H9 (cell line): Measurements from ENCODE around the gene LASP1NB.

Experiments used
- DNase-seq: peaks from one replicate; pipeline ENCODE4 v3.0.0-alpha.2; 2017
- H2AFZ ChIP-seq: one replicate; pipeline ENCODE4 v1.6.1; 2013; ENCODE audit warnings: mild to moderate bottlenecking, low read length, control low read depth, moderate library complexity
- H2AK5ac ChIP-seq: 2 replicates; pipeline ENCODE4 v1.6.1; 2013; ENCODE audit warnings: low read length, control low read depth, mixed read lengths; ENCODE audit not compliant: insufficient read length
- H2BK120ac ChIP-seq: one replicate; pipeline ENCODE4 v1.6.1; 2013; ENCODE audit warnings: low read depth, mild to moderate bottlenecking, low read length, control low read depth, inconsistent platforms; ENCODE audit not compliant: poor library complexity, severe bottlenecking
- H2BK12ac ChIP-seq: 2 replicates; pipeline ENCODE4 v1.6.1; 2013; ENCODE audit warnings: low read length, control low read depth, mixed read lengths, low read depth; ENCODE audit not compliant: insufficient read length
- H2BK15ac ChIP-seq: 2 replicates; pipeline ENCODE4 v1.6.1; 2013; ENCODE audit warnings: low read depth, low read length, control low read depth
- H2BK20ac ChIP-seq: one replicate; pipeline ENCODE4 v1.6.1; 2013; ENCODE audit warnings: low read depth, mild to moderate bottlenecking, low read length, control low read depth, inconsistent platforms; ENCODE audit not compliant: poor library complexity, severe bottlenecking
- H2BK5ac ChIP-seq: 2 replicates; pipeline ENCODE4 v1.6.1; 2013; ENCODE audit warnings: low read length, control low read depth, mixed read lengths; ENCODE audit not compliant: insufficient read length
- H3K14ac ChIP-seq: 2 replicates; pipeline ENCODE4 v1.6.1; 2013; ENCODE audit warnings: low read length, control low read depth; ENCODE audit not compliant: insufficient read depth
- H3K18ac ChIP-seq: 2 replicates; pipeline ENCODE4 v1.6.1; 2013; ENCODE audit warnings: low read depth, mild to moderate bottlenecking, mixed read lengths, low read length, control low read depth; ENCODE audit not compliant: insufficient read length
- H3K23ac ChIP-seq: 2 replicates; pipeline ENCODE4 v1.6.1; 2013; ENCODE audit warnings: low read length, control low read depth, mixed read lengths, low read depth; ENCODE audit not compliant: insufficient read length
- H3K23me2 ChIP-seq: 2 replicates; pipeline ENCODE4 v1.6.1; 2013; ENCODE audit warnings: low read depth, mild to moderate bottlenecking, mixed read lengths, low read length, control low read depth; ENCODE audit not compliant: insufficient read length, poor library complexity, severe bottlenecking
- H3K27ac ChIP-seq: 2 replicates; pipeline ENCODE4 v1.5.1; 2013; ENCODE audit warnings: low read length, control low read depth, mixed read lengths, low read depth; ENCODE audit not compliant: insufficient read length
- H3K27me3 ChIP-seq: 2 replicates; pipeline ENCODE4 v1.6.1; 2013; ENCODE audit warnings: low read length, control low read depth, inconsistent platforms; ENCODE audit not compliant: insufficient read depth
- H3K4ac ChIP-seq: 2 replicates; pipeline ENCODE4 v1.6.1; 2013; ENCODE audit warnings: low read depth, mild to moderate bottlenecking, control low read depth, inconsistent platforms, low read length, moderate library complexity
- H3K4me1 ChIP-seq: 2 replicates; pipeline ENCODE4 v1.6.1; 2013; ENCODE audit warnings: low read length, control low read depth, inconsistent platforms; ENCODE audit not compliant: insufficient read depth
- H3K4me2 ChIP-seq: 2 replicates; pipeline ENCODE4 v1.6.1; 2013; ENCODE audit warnings: low read length, control low read depth, mixed read lengths; ENCODE audit not compliant: insufficient read length, insufficient read depth
- H3K56ac ChIP-seq: 2 replicates; pipeline ENCODE4 v1.6.1; 2013; ENCODE audit warnings: low read depth, mild to moderate bottlenecking, mixed read lengths, low read length, control low read depth; ENCODE audit not compliant: insufficient read length
- H3K79me1 ChIP-seq: 2 replicates; pipeline ENCODE4 v1.6.1; 2013; ENCODE audit warnings: low read depth, mild to moderate bottlenecking, moderate library complexity, low read length, control low read depth, inconsistent platforms; ENCODE audit not compliant: insufficient read depth, poor library complexity, severe bottlenecking
- H3K79me2 ChIP-seq: 2 replicates; pipeline ENCODE4 v1.6.1; 2013; ENCODE audit warnings: low read length, control low read depth, inconsistent platforms; ENCODE audit not compliant: insufficient read depth
- H3K9ac ChIP-seq: 2 replicates; pipeline ENCODE4 v1.6.1; 2013; ENCODE audit warnings: low read length, control low read depth, mixed read lengths; ENCODE audit not compliant: insufficient read length; ENCODE audit errors: extremely low read depth
- H3K9me3 ChIP-seq: one replicate; pipeline ENCODE4 v1.6.1; 2013; ENCODE audit warnings: low read depth, low read length, inconsistent platforms; ENCODE audit not compliant: control insufficient read depth
- H3T11ph ChIP-seq: one replicate; pipeline ENCODE4 v1.6.1; 2013; ENCODE audit warnings: mild to moderate bottlenecking, low read length, control low read depth, inconsistent platforms
- H4K20me1 ChIP-seq: one replicate; pipeline ENCODE4 v1.6.1; 2013; ENCODE audit not compliant: control insufficient read depth, insufficient read length, insufficient read depth
- H4K5ac ChIP-seq: 2 replicates; pipeline ENCODE4 v1.6.1; 2013; ENCODE audit warnings: low read depth, mild to moderate bottlenecking, mixed read lengths, low read length, control low read depth; ENCODE audit not compliant: insufficient read length
- H4K8ac ChIP-seq: replicated peaks from 2 replicates; pipeline ENCODE4 v1.6.1; 2013; ENCODE audit warnings: low read length, control low read depth, mixed read lengths, low read depth; ENCODE audit not compliant: insufficient read length
- H4K91ac ChIP-seq: 2 replicates; pipeline ENCODE4 v1.6.1; 2013; ENCODE audit warnings: low read depth, mild to moderate bottlenecking, moderate library complexity, mixed read lengths, low read length, control low read depth; ENCODE audit not compliant: insufficient read length
- H3K27ac Mint-ChIP-seq, 3 experiments: 2 replicates in 2 of 3; 3 replicates in 1 of 3; pipeline ENCODE4 v1.8.0; 2020 to 2021; ENCODE audit warnings: mixed read lengths in 3 of 3, mild to moderate bottlenecking in 1 of 3, moderate library complexity in 1 of 3
- H3K27me3 Mint-ChIP-seq: 2 replicates; pipeline ENCODE4 v1.8.0; 2021; ENCODE audit warnings: low read depth, mild to moderate bottlenecking, moderate library complexity, mixed read lengths
- H3K36me3 Mint-ChIP-seq, 3 experiments: 2 replicates in 2 of 3; 3 replicates in 1 of 3; pipeline ENCODE4 v1.8.0; 2020 to 2021; ENCODE audit warnings: low read depth in 3 of 3, mixed read lengths in 3 of 3; ENCODE audit not compliant: insufficient read depth in 1 of 3
- H3K4me1 Mint-ChIP-seq, 2 experiments: 2 replicates each; pipeline ENCODE4 v1.8.0; 2020; ENCODE audit warnings: mixed read lengths in 2 of 2
- H3K4me3 Mint-ChIP-seq, 2 experiments: 2 replicates in 1 of 2; 3 replicates in 1 of 2; pipeline ENCODE4 v1.8.0; 2020 to 2021; ENCODE audit warnings: mild to moderate bottlenecking in 2 of 2, mixed read lengths in 2 of 2, moderate library complexity in 1 of 2
- H3K9me3 Mint-ChIP-seq, 2 experiments: 2 replicates in 1 of 2; 3 replicates in 1 of 2; pipeline ENCODE4 v1.8.0; 2020; ENCODE audit warnings: mild to moderate bottlenecking in 2 of 2, mixed read lengths in 2 of 2, moderate library complexity in 1 of 2
- WGBS: extraction: QIAGEN DNeasy Blood & Tissue Kit; methylation state at CpG from one replicate; pipeline ENCODE4 v1.1.7; 2013; ENCODE audit warnings: missing lambda C conversion rate, low lambda C conversion rate, mixed read lengths; ENCODE audit not compliant: insufficient read length; ENCODE audit errors: extremely low coverage; 5-methylcytosine and 5-hydroxymethylcytosine counted together
- TF ChIP-seq, protein P1 (sequence below): fragments of 200-600 bp; sonication (generic); conservative IDR thresholded peaks from 3 replicates; pipeline ENCODE4 v1.8.0; 2021; ENCODE audit warnings: antibody characterized with exemption, mild to moderate bottlenecking

LASP1NB gene

GRCh38 chr17:38879878-38880665 is 45.3 kb upstream of the LASP1NB start:
- peaks cover 16% of the 10 kb centered on the region; the same call in 1 of the 2 replicates for H3K4me1 ChIP-seq
- H2AFZ ChIP-seq, result no peak overlapping the region
- H2BK15ac ChIP-seq, result no peak overlapping the region
- no peak overlapping the region for H2BK5ac ChIP-seq
- no CpG with 5 or more reads among the region's 6 CpGs for WGBS
- H3K27me3 ChIP-seq, result no peaks in the 10 kb centered on the region
- H3K79me2 ChIP-seq, result peaks cover 4% of the 10 kb centered on the region; the same call in 1 of the 2 replicates
- H3K23me2 ChIP-seq, result no peaks in the 10 kb centered on the region
- peak overlapping the region; percentile 70 for H3K27ac ChIP-seq
- Mint-ChIP-seq H3K36me3 (peaks cover 11 to 46% (median 20%) of the 10 kb centered on the region in 3 experiments; a peak in 5 of 7 replicates), H3K4me1 (peaks cover 77 to 85% of the 10 kb centered on the region in 2 experiments), H3K27ac (peak overlapping the region; percentile 94 to 99 (median 98)), H3K27me3 (no peaks in the 10 kb centered on the region), H3K4me3 (peak overlapping the region; percentile 27 to 69), H3K9me3 (peaks cover 0 to 3% of the 10 kb centered on the region in 2 experiments; a peak in 1 of 5 replicates)
- H4K8ac ChIP-seq, result no peak overlapping the region
- H3K9me3 ChIP-seq, result no peaks in the 10 kb centered on the region
- TF ChIP-seq, protein P1, sequence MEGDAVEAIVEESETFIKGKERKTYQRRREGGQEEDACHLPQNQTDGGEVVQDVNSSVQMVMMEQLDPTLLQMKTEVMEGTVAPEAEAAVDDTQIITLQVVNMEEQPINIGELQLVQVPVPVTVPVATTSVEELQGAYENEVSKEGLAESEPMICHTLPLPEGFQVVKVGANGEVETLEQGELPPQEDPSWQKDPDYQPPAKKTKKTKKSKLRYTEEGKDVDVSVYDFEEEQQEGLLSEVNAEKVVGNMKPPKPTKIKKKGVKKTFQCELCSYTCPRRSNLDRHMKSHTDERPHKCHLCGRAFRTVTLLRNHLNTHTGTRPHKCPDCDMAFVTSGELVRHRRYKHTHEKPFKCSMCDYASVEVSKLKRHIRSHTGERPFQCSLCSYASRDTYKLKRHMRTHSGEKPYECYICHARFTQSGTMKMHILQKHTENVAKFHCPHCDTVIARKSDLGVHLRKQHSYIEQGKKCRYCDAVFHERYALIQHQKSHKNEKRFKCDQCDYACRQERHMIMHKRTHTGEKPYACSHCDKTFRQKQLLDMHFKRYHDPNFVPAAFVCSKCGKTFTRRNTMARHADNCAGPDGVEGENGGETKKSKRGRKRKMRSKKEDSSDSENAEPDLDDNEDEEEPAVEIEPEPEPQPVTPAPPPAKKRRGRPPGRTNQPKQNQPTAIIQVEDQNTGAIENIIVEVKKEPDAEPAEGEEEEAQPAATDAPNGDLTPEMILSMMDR, result no peak
- H3K9ac ChIP-seq, result no peak overlapping the region
- no peak overlapping the region for H2AK5ac ChIP-seq
- peak overlapping the region; percentile 7 for H3K18ac ChIP-seq
- no peak overlapping the region for H2BK20ac ChIP-seq
- peak; percentile 96 for DNase-seq
- H3K23ac ChIP-seq, result no peak overlapping the region
- no peak overlapping the region for H3T11ph ChIP-seq
- H3K14ac ChIP-seq, result peak overlapping the region; percentile 56; the same call in 1 of the 2 replicates
- no peak overlapping the region for H2BK120ac ChIP-seq
- peak overlapping the region; percentile 46 for H3K4me2 ChIP-seq
- H3K56ac ChIP-seq, result no peak overlapping the region
- no peak overlapping the region for H4K91ac ChIP-seq
- H3K79me1 ChIP-seq, result peaks cover 3% of the 10 kb centered on the region
- no peak overlapping the region for H4K5ac ChIP-seq
- no peak overlapping the region for H2BK12ac ChIP-seq
- H4K20me1 ChIP-seq, result no peaks in the 10 kb centered on the region
- H3K4ac ChIP-seq, result no peak overlapping the region
